ENCODE measurements around the gene THEMIS. TPM values are rescaled to one million over a fixed set of nuclear protein-coding genes. Genes with fewer than 3 reads are reported as not detected.

Gene THEMIS
- total and polyA plus RNA-seq, 12 donors = 0.07 to 2.6 (median 0.24) TPM; not detected in 1

GRCh38 chr6:127841811-127842210 lies 59.0 kb downstream of the THEMIS start:
- H3K27ac ChIP-seq = no peak overlapping the region
- no peaks in the 10 kb centered on the region for H3K36me3 ChIP-seq (replicated peaks in 1 of 2)
- H3K4me1 ChIP-seq (replicated peaks in 1 of 2) = no peaks in the 10 kb centered on the region
- no peak for TF ChIP-seq POLR2A (IDR thresholded peaks at IDR 0.05)
- TF ChIP-seq, protein P1, sequence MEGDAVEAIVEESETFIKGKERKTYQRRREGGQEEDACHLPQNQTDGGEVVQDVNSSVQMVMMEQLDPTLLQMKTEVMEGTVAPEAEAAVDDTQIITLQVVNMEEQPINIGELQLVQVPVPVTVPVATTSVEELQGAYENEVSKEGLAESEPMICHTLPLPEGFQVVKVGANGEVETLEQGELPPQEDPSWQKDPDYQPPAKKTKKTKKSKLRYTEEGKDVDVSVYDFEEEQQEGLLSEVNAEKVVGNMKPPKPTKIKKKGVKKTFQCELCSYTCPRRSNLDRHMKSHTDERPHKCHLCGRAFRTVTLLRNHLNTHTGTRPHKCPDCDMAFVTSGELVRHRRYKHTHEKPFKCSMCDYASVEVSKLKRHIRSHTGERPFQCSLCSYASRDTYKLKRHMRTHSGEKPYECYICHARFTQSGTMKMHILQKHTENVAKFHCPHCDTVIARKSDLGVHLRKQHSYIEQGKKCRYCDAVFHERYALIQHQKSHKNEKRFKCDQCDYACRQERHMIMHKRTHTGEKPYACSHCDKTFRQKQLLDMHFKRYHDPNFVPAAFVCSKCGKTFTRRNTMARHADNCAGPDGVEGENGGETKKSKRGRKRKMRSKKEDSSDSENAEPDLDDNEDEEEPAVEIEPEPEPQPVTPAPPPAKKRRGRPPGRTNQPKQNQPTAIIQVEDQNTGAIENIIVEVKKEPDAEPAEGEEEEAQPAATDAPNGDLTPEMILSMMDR (IDR thresholded peaks at IDR 0.05) = no peak
- no peaks in the 10 kb centered on the region for H3K27me3 ChIP-seq
- no peaks in the 10 kb centered on the region for H3K9me3 ChIP-seq (replicated peaks in 1 of 3)
- WGBS, 4 donors = 53 to 72% (median 63%) methylated on average over 1 of the region's 1 CpG
- no peak for DNase-seq
- intact Hi-C loops (cut with DNase I) = no loop called here
- H3K4me3 ChIP-seq = no peak overlapping the region

- no peaks in the 10 kb centered on the region for H3K4me1 ChIP-seq (replicated peaks in 1 of 2)
- no peaks in the 10 kb centered on the region for H3K27me3 ChIP-seq
- no peaks in the 10 kb centered on the region for H3K36me3 ChIP-seq (replicated peaks in 1 of 2)
- H3K4me3 ChIP-seq = no peak overlapping the region
- intact Hi-C loops (cut with DNase I) = no loop called here
- no peak overlapping the region for H3K27ac ChIP-seq
- DNase-seq = no peak
- no peaks in the 10 kb centered on the region for H3K9me3 ChIP-seq (replicated peaks in 1 of 3)
- WGBS, 4 donors = 79 to 88% (median 81%) methylated on average over 7 of the region's 7 CpGs
- TF ChIP-seq, protein P1 (IDR thresholded peaks at IDR 0.05) = no peak
- TF ChIP-seq POLR2A (IDR thresholded peaks at IDR 0.05) = no peak
These were observed 66.7 kb downstream of the THEMIS start for GRCh38 chr6:127834136-127834535.

DNA sequence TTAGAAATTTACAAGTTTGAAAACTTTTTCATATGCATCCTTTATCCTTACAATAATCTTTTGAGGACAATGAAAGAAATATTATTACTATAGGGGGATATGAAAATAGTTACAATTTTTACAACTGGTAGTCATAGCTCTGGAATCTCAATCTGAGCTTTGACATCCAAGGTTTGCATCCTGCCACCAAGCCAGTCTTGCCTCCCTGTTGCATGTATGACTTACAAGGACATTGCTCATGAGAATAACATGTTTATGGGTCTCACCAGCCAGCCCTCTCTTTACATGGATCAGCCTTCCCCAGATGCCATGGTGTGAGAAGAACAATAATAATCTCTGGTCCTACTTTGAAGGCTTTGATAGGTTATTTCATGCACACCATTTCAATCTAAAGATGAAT lies 67.5 kb downstream of the THEMIS start:
- no peak for DNase-seq

DNA sequence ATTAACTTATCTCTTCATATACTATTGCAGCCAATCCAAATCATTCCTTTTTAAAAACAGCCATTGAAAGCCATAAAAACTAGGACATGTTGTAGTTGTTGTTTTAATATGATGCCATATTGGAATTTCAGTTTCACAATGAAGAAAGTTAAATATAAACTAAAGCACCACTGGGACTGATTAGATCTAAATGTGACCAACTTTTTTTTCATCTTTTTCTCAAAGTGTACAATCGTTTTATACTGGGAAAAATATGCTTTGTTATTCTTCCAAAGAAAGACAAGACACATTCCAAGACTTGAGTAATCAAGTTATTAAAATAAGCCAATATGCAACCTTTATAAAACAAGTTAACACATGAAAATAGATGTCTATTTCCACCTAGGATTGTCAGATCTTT lies 68.5 kb downstream of the THEMIS start:
- Histone ChIP-seq H3K36me3 (replicated peaks in 1 of 2) (no peaks in the 10 kb centered on the region), H3K27me3 (no peaks in the 10 kb centered on the region), H3K4me3 (no peak overlapping the region), H3K27ac (no peak overlapping the region), H3K9me3 (replicated peaks in 1 of 3) (no peaks in the 10 kb centered on the region), H3K4me1 (replicated peaks in 1 of 2) (no peaks in the 10 kb centered on the region)
- intact Hi-C loops (cut with DNase I) = no loop called here
- 21 to 41% (median 31%) methylated on average over 1 of the region's 1 CpG for WGBS, 4 donors
- DNase-seq = no peak
- TF ChIP-seq POLR2A (IDR thresholded peaks at IDR 0.05) = no peak
- TF ChIP-seq, protein P1 (IDR thresholded peaks at IDR 0.05) = no peak

More for the DNA sequence above, 67.5 kb downstream of the THEMIS start:
- H3K9me3 ChIP-seq (replicated peaks in 1 of 3) = no peaks in the 10 kb centered on the region
- H3K27ac ChIP-seq = no peak overlapping the region
- TF ChIP-seq POLR2A (IDR thresholded peaks at IDR 0.05) = no peak
- TF ChIP-seq, protein P1 (IDR thresholded peaks at IDR 0.05) = no peak
- H3K4me3 ChIP-seq = no peak overlapping the region
- intact Hi-C loops (cut with DNase I) = no loop called here
- no peaks in the 10 kb centered on the region for H3K27me3 ChIP-seq
- H3K36me3 ChIP-seq (replicated peaks in 1 of 2) = no peaks in the 10 kb centered on the region
- no peaks in the 10 kb centered on the region for H3K4me1 ChIP-seq (replicated peaks in 1 of 2)
